CD4-positive, alpha-beta T cell (primary cell): ENCODE measurements around the gene HOXD8. TPM values are rescaled to one million over a fixed set of nuclear protein-coding genes. Genes with fewer than 3 reads are reported as not detected.

ENCODE experiments used
- ATAC-seq: fragments of 200-7000 bp; cut with Tn5 transposase; one replicate; pipeline ENCODE4 v1.10.0; 2022; ENCODE audit warnings: mild to moderate bottlenecking; ENCODE audit not compliant: poor library complexity
- CTCF ChIA-PET: fragments of 350-600 bp; sonication (Branson Sonifier 250); formaldehyde crosslinking; loops from one replicate; lab custom pipeline; 2021; ENCODE audit warnings: antibody characterized with exemption, inconsistent platforms; lab: Charles Lee
- POLR2A ChIA-PET: fragments of 350-600 bp; sonication (Branson Sonifier 250); formaldehyde crosslinking; loops from one replicate; lab custom pipeline; 2021; ENCODE audit warnings: antibody characterized with exemption, inconsistent platforms; lab: Charles Lee
- DNase-seq, 14 experiments: peaks; one replicate each; pipeline ENCODE4 v3.0.0-alpha.2; 2013 to 2020; ENCODE audit warnings: mixed read lengths in 2 of 14
- H3K27ac ChIP-seq, 2 donors: one replicate each; pipeline versions ENCODE4 v1.5.1 to v1.7.0; 2013; ENCODE audit warnings: low read length in 2 of 2, low read depth in 1 of 2, mild to moderate bottlenecking in 1 of 2
- H3K27me3 ChIP-seq, 2 experiments: 1 replicate in 1 of 2; 2 replicates in 1 of 2; pipeline versions ENCODE4 v1.6.1 to v1.7.0; 2013; ENCODE audit warnings: low read length in 2 of 2, control low read depth in 1 of 2, mild to moderate bottlenecking in 1 of 2, moderate library complexity in 1 of 2; ENCODE audit not compliant: insufficient read depth in 2 of 2, control insufficient read depth in 1 of 2
- H3K36me3 ChIP-seq: one replicate; pipeline ENCODE4 v1.6.1; 2013; ENCODE audit warnings: low read length, control low read depth; ENCODE audit not compliant: insufficient read depth
- H3K4me1 ChIP-seq: one replicate; pipeline ENCODE4 v1.6.1; 2013; ENCODE audit warnings: low read length, control low read depth; ENCODE audit not compliant: insufficient read depth
- H3K4me3 ChIP-seq: one replicate; pipeline ENCODE4 v1.5.1; 2013; ENCODE audit warnings: mild to moderate bottlenecking, low read length, moderate library complexity
- H3K9me3 ChIP-seq, 2 experiments: 1 replicate in 1 of 2; 2 replicates in 1 of 2; pipeline versions ENCODE4 v1.6.1 to v1.7.0; 2013; ENCODE audit warnings: low read length in 2 of 2, mild to moderate bottlenecking in 2 of 2, control low read depth in 1 of 2, moderate library complexity in 1 of 2; ENCODE audit not compliant: control insufficient read depth in 1 of 2, insufficient read depth in 1 of 2
- H3K27ac Mint-ChIP-seq: one replicate; pipeline ENCODE4 v1.8.0; 2020; ENCODE audit warnings: mixed read lengths
- H3K27me3 Mint-ChIP-seq: one replicate; pipeline ENCODE4 v1.8.0; 2021; ENCODE audit warnings: mixed read lengths
- H3K36me3 Mint-ChIP-seq: one replicate; pipeline ENCODE4 v1.8.0; 2021; ENCODE audit warnings: low read depth, mixed read lengths
- H3K4me1 Mint-ChIP-seq: one replicate; pipeline ENCODE4 v1.8.0; 2021; ENCODE audit warnings: low read depth, mixed read lengths
- H3K4me3 Mint-ChIP-seq: one replicate; pipeline ENCODE4 v1.8.0; 2020; ENCODE audit warnings: mild to moderate bottlenecking, mixed read lengths
- H3K9me3 Mint-ChIP-seq: one replicate; pipeline ENCODE4 v1.8.0; 2020; ENCODE audit warnings: mixed read lengths
- CTCF ChIP-seq: fragments of 200-600 bp; IDR thresholded peaks from one replicate; pipeline ENCODE4 v1.8.0; 2022; ENCODE audit warnings: antibody characterized with exemption, mild to moderate bottlenecking
- intact Hi-C, 2 experiments: fragments of 100-400 bp; cut with DNase I in 1 of 2; cut with micrococcal nuclease in 1 of 2; formaldehyde crosslinking; loops; one replicate each; pipeline versions ENCODE4 v1.15.1 to v1.9.0; 2023 to 2025; cut with DNase I, micrococcal nuclease
- total RNA-seq, 174 experiments: library from RNA in 2 of 174; stranded (reverse) in 2 of 174; gene quantifications; one replicate each; pipeline ENCODE4 v1.2.3 and lab custom pipeline; 2021 to 2026

Gene HOXD8
- total RNA-seq, 2 experiments from 2014 or later = not detected

- Histone ChIP-seq H3K4me3 (no peak overlapping the region), H3K36me3 (no peaks in the 10 kb centered on the region), H3K4me1 (peaks cover 39% of the 10 kb centered on the region), H3K27ac (no peak overlapping the region), H3K27me3 (peaks cover 84 to 92% of the 10 kb centered on the region in 2 experiments), H3K9me3 (peaks cover 0 to 33% of the 10 kb centered on the region in 2 experiments)
- intact Hi-C loops = loop anchor here (5.0 to 10.0 kb wide), 3 partner anchors 46 to 684 kb away; no protein-coding TSS in a partner anchor
- Mint-ChIP-seq H3K4me1 (peaks cover 48% of the 10 kb centered on the region), H3K27ac (peak overlapping the region; percentile 35), H3K27me3 (peaks cover 90% of the 10 kb centered on the region), H3K36me3 (no peaks in the 10 kb centered on the region), H3K9me3 (no peaks in the 10 kb centered on the region), H3K4me3 (peak overlapping the region; percentile 31)
- DNase-seq (no peak), ATAC-seq (no peak)
- POLR2A ChIA-PET = no interaction called here
- TF ChIP-seq CTCF = no peak
- CTCF ChIA-PET = interaction anchor here (1.0 to 4.4 kb wide), 4 partner anchors 319 to 1021 kb away, joined by 3 to 42 read pairs (median 26); no protein-coding TSS in a partner anchor
These were observed 1.1 kb upstream of the HOXD8 start for GRCh38 chr2:176128172-176128981.

GRCh38 chr2:176129813-176130146, 275 bp downstream of the HOXD8 start:
- Mint-ChIP-seq H3K9me3 (no peaks in the 10 kb centered on the region), H3K36me3 (no peaks in the 10 kb centered on the region), H3K4me1 (peaks cover 42% of the 10 kb centered on the region), H3K27me3 (peaks cover 90% of the 10 kb centered on the region), H3K4me3 (no peak overlapping the region), H3K27ac (no peak overlapping the region)
- peaks cover 0 to 22% of the 10 kb centered on the region in 2 experiments for H3K9me3 ChIP-seq
- intact Hi-C loops = loop anchor here (5.0 to 10.0 kb wide), 5 partner anchors 42 to 1285 kb away; no protein-coding TSS in a partner anchor
- H3K36me3 ChIP-seq = no peaks in the 10 kb centered on the region
- CTCF ChIA-PET = no interaction called here
- TF ChIP-seq CTCF = no peak
- DNase-seq = no peak
- POLR2A ChIA-PET = no interaction called here
- no peak for ATAC-seq
- H3K27ac ChIP-seq = no peak overlapping the region
- peaks cover 84 to 92% of the 10 kb centered on the region in 2 experiments for H3K27me3 ChIP-seq
- H3K4me3 ChIP-seq = no peak overlapping the region
- peaks cover 33% of the 10 kb centered on the region for H3K4me1 ChIP-seq

GRCh38 chr2:176130147-176130956, 847 bp downstream of the HOXD8 start:
- H3K27ac ChIP-seq = no peak overlapping the region
- no peaks in the 10 kb centered on the region for H3K36me3 ChIP-seq
- H3K36me3 Mint-ChIP-seq = no peaks in the 10 kb centered on the region
- H3K27me3 Mint-ChIP-seq = peaks cover 90% of the 10 kb centered on the region
- ChIA-PET CTCF (no interaction called here), POLR2A (interaction anchor here (0.9 kb wide), 1 partner anchor 14 kb away, joined by 3 read pairs; no protein-coding TSS in a partner anchor)
- DNase-seq = peak in 2 of 14 experiments; percentile 38 to 54
- peaks cover 33% of the 10 kb centered on the region for H3K4me1 ChIP-seq
- peak; percentile 36 for ATAC-seq
- peak overlapping the region; percentile 70 for H3K4me3 Mint-ChIP-seq
- peaks cover 0 to 18% of the 10 kb centered on the region in 2 experiments for H3K9me3 ChIP-seq
- no peak for TF ChIP-seq CTCF
- peaks cover 83 to 92% of the 10 kb centered on the region in 2 experiments for H3K27me3 ChIP-seq
- peaks cover 45% of the 10 kb centered on the region for H3K4me1 Mint-ChIP-seq
- intact Hi-C loops = loop anchor here in 1 of 2 experiments (5.0 to 10.0 kb wide), 2 partner anchors 43 to 1284 kb away; no protein-coding TSS in a partner anchor
- H3K27ac Mint-ChIP-seq = peak overlapping the region; percentile 50
- no peaks in the 10 kb centered on the region for H3K9me3 Mint-ChIP-seq
- no peak overlapping the region for H3K4me3 ChIP-seq
